H9 (cell line): ENCODE data around the gene PVALB. TPM values are rescaled to one million over a fixed set of nuclear protein-coding genes. Genes with fewer than 3 reads are reported as not detected.

Experiments used
- DNase-seq: peaks from one replicate; pipeline ENCODE4 v3.0.0-alpha.2; 2017
- H2AFZ ChIP-seq: one replicate; pipeline ENCODE4 v1.6.1; 2013; ENCODE audit warnings: mild to moderate bottlenecking, low read length, control low read depth, moderate library complexity
- H2AK5ac ChIP-seq: 2 replicates; pipeline ENCODE4 v1.6.1; 2013; ENCODE audit warnings: low read length, control low read depth, mixed read lengths; ENCODE audit not compliant: insufficient read length
- H2BK120ac ChIP-seq: one replicate; pipeline ENCODE4 v1.6.1; 2013; ENCODE audit warnings: low read depth, mild to moderate bottlenecking, low read length, control low read depth, inconsistent platforms; ENCODE audit not compliant: poor library complexity, severe bottlenecking
- H2BK12ac ChIP-seq: 2 replicates; pipeline ENCODE4 v1.6.1; 2013; ENCODE audit warnings: low read length, control low read depth, mixed read lengths, low read depth; ENCODE audit not compliant: insufficient read length
- H2BK15ac ChIP-seq: 2 replicates; pipeline ENCODE4 v1.6.1; 2013; ENCODE audit warnings: low read depth, low read length, control low read depth
- H2BK20ac ChIP-seq: one replicate; pipeline ENCODE4 v1.6.1; 2013; ENCODE audit warnings: low read depth, mild to moderate bottlenecking, low read length, control low read depth, inconsistent platforms; ENCODE audit not compliant: poor library complexity, severe bottlenecking
- H2BK5ac ChIP-seq: 2 replicates; pipeline ENCODE4 v1.6.1; 2013; ENCODE audit warnings: low read length, control low read depth, mixed read lengths; ENCODE audit not compliant: insufficient read length
- H3K14ac ChIP-seq: 2 replicates; pipeline ENCODE4 v1.6.1; 2013; ENCODE audit warnings: low read length, control low read depth; ENCODE audit not compliant: insufficient read depth
- H3K18ac ChIP-seq: 2 replicates; pipeline ENCODE4 v1.6.1; 2013; ENCODE audit warnings: low read depth, mild to moderate bottlenecking, mixed read lengths, low read length, control low read depth; ENCODE audit not compliant: insufficient read length
- H3K23ac ChIP-seq: 2 replicates; pipeline ENCODE4 v1.6.1; 2013; ENCODE audit warnings: low read length, control low read depth, mixed read lengths, low read depth; ENCODE audit not compliant: insufficient read length
- H3K23me2 ChIP-seq: 2 replicates; pipeline ENCODE4 v1.6.1; 2013; ENCODE audit warnings: low read depth, mild to moderate bottlenecking, mixed read lengths, low read length, control low read depth; ENCODE audit not compliant: insufficient read length, poor library complexity, severe bottlenecking
- H3K27ac ChIP-seq: 2 replicates; pipeline ENCODE4 v1.5.1; 2013; ENCODE audit warnings: low read length, control low read depth, mixed read lengths, low read depth; ENCODE audit not compliant: insufficient read length
- H3K27me3 ChIP-seq: 2 replicates; pipeline ENCODE4 v1.6.1; 2013; ENCODE audit warnings: low read length, control low read depth, inconsistent platforms; ENCODE audit not compliant: insufficient read depth
- H3K4ac ChIP-seq: 2 replicates; pipeline ENCODE4 v1.6.1; 2013; ENCODE audit warnings: low read depth, mild to moderate bottlenecking, control low read depth, inconsistent platforms, low read length, moderate library complexity
- H3K4me1 ChIP-seq: 2 replicates; pipeline ENCODE4 v1.6.1; 2013; ENCODE audit warnings: low read length, control low read depth, inconsistent platforms; ENCODE audit not compliant: insufficient read depth
- H3K4me2 ChIP-seq: 2 replicates; pipeline ENCODE4 v1.6.1; 2013; ENCODE audit warnings: low read length, control low read depth, mixed read lengths; ENCODE audit not compliant: insufficient read length, insufficient read depth
- H3K56ac ChIP-seq: 2 replicates; pipeline ENCODE4 v1.6.1; 2013; ENCODE audit warnings: low read depth, mild to moderate bottlenecking, mixed read lengths, low read length, control low read depth; ENCODE audit not compliant: insufficient read length
- H3K79me1 ChIP-seq: 2 replicates; pipeline ENCODE4 v1.6.1; 2013; ENCODE audit warnings: low read depth, mild to moderate bottlenecking, moderate library complexity, low read length, control low read depth, inconsistent platforms; ENCODE audit not compliant: insufficient read depth, poor library complexity, severe bottlenecking
- H3K79me2 ChIP-seq: 2 replicates; pipeline ENCODE4 v1.6.1; 2013; ENCODE audit warnings: low read length, control low read depth, inconsistent platforms; ENCODE audit not compliant: insufficient read depth
- H3K9ac ChIP-seq: 2 replicates; pipeline ENCODE4 v1.6.1; 2013; ENCODE audit warnings: low read length, control low read depth, mixed read lengths; ENCODE audit not compliant: insufficient read length; ENCODE audit errors: extremely low read depth
- H3K9me3 ChIP-seq: one replicate; pipeline ENCODE4 v1.6.1; 2013; ENCODE audit warnings: low read depth, low read length, inconsistent platforms; ENCODE audit not compliant: control insufficient read depth
- H3T11ph ChIP-seq: one replicate; pipeline ENCODE4 v1.6.1; 2013; ENCODE audit warnings: mild to moderate bottlenecking, low read length, control low read depth, inconsistent platforms
- H4K20me1 ChIP-seq: one replicate; pipeline ENCODE4 v1.6.1; 2013; ENCODE audit not compliant: control insufficient read depth, insufficient read length, insufficient read depth
- H4K5ac ChIP-seq: 2 replicates; pipeline ENCODE4 v1.6.1; 2013; ENCODE audit warnings: low read depth, mild to moderate bottlenecking, mixed read lengths, low read length, control low read depth; ENCODE audit not compliant: insufficient read length
- H4K8ac ChIP-seq: replicated peaks from 2 replicates; pipeline ENCODE4 v1.6.1; 2013; ENCODE audit warnings: low read length, control low read depth, mixed read lengths, low read depth; ENCODE audit not compliant: insufficient read length
- H4K91ac ChIP-seq: 2 replicates; pipeline ENCODE4 v1.6.1; 2013; ENCODE audit warnings: low read depth, mild to moderate bottlenecking, moderate library complexity, mixed read lengths, low read length, control low read depth; ENCODE audit not compliant: insufficient read length
- H3K27ac Mint-ChIP-seq, 3 experiments: 2 replicates in 2 of 3; 3 replicates in 1 of 3; pipeline ENCODE4 v1.8.0; 2020 to 2021; ENCODE audit warnings: mixed read lengths in 3 of 3, mild to moderate bottlenecking in 1 of 3, moderate library complexity in 1 of 3
- H3K27me3 Mint-ChIP-seq: 2 replicates; pipeline ENCODE4 v1.8.0; 2021; ENCODE audit warnings: low read depth, mild to moderate bottlenecking, moderate library complexity, mixed read lengths
- H3K36me3 Mint-ChIP-seq, 3 experiments: 2 replicates in 2 of 3; 3 replicates in 1 of 3; pipeline ENCODE4 v1.8.0; 2020 to 2021; ENCODE audit warnings: low read depth in 3 of 3, mixed read lengths in 3 of 3; ENCODE audit not compliant: insufficient read depth in 1 of 3
- H3K4me1 Mint-ChIP-seq, 2 experiments: 2 replicates each; pipeline ENCODE4 v1.8.0; 2020; ENCODE audit warnings: mixed read lengths in 2 of 2
- H3K4me3 Mint-ChIP-seq, 2 experiments: 2 replicates in 1 of 2; 3 replicates in 1 of 2; pipeline ENCODE4 v1.8.0; 2020 to 2021; ENCODE audit warnings: mild to moderate bottlenecking in 2 of 2, mixed read lengths in 2 of 2, moderate library complexity in 1 of 2
- H3K9me3 Mint-ChIP-seq, 2 experiments: 2 replicates in 1 of 2; 3 replicates in 1 of 2; pipeline ENCODE4 v1.8.0; 2020; ENCODE audit warnings: mild to moderate bottlenecking in 2 of 2, mixed read lengths in 2 of 2, moderate library complexity in 1 of 2
- WGBS: extraction: QIAGEN DNeasy Blood & Tissue Kit; methylation state at CpG from one replicate; pipeline ENCODE4 v1.1.7; 2013; ENCODE audit warnings: missing lambda C conversion rate, low lambda C conversion rate, mixed read lengths; ENCODE audit not compliant: insufficient read length; ENCODE audit errors: extremely low coverage; 5-methylcytosine and 5-hydroxymethylcytosine counted together
- total RNA-seq: library from RNA; stranded (reverse); gene quantifications from 2 replicates; pipeline ENCODE4 v1.2.1, GENCODE V29; 2021
- TF ChIP-seq, protein P1 (sequence below): fragments of 200-600 bp; sonication (generic); conservative IDR thresholded peaks from 3 replicates; pipeline ENCODE4 v1.8.0; 2021; ENCODE audit warnings: antibody characterized with exemption, mild to moderate bottlenecking

PVALB gene
- total RNA-seq, 1 experiment from 2014 or later: 2.7 TPM

DNA sequence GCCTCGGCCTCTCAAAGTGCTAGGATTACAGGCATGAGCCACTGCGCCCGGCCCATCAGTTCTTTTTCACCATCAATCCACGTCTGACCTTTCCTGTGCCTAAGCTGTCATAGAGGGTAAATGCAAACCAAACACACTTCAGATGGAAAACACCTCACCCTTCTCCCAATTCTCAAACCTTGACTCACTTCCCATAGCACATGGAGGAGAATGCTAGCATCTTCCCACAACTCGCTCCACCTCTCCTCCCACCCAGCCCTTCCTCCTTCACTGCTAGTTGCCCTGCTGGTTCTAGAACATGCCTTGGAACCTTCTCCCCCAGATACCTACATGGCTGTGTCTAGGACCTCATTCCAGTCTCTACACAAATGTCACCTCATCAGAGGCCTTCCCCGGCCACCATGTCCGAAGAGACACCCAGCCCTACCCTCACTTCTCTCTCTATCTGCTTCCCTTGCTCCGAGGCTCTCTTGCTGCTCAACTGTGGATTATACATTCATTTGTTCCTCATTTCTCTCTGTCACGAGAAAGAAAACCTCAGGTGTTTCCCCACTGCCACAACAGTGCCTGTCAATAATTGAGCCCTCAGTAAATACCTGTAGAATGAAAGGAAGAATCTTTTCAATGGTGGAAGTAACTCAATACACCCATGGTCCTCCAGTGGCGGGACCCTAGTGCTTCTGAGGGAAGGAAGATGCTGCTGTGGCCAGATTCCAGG, 22.7 kb upstream of the PVALB start:
- Mint-ChIP-seq H3K9me3 (peaks cover 14 to 17% of the 10 kb centered on the region in 2 experiments), H3K36me3 (peaks cover 0 to 7% (median 5%) of the 10 kb centered on the region in 3 experiments; a peak in 4 of 7 replicates), H3K4me1 (no peaks in the 10 kb centered on the region), H3K27me3 (peaks cover 48% of the 10 kb centered on the region), H3K27ac (no peak overlapping the region; a peak in 1 of 7 replicates), H3K4me3 (no peak overlapping the region)
- no peak overlapping the region for H2AFZ ChIP-seq
- H4K8ac ChIP-seq: no peak overlapping the region
- TF ChIP-seq, protein P1, sequence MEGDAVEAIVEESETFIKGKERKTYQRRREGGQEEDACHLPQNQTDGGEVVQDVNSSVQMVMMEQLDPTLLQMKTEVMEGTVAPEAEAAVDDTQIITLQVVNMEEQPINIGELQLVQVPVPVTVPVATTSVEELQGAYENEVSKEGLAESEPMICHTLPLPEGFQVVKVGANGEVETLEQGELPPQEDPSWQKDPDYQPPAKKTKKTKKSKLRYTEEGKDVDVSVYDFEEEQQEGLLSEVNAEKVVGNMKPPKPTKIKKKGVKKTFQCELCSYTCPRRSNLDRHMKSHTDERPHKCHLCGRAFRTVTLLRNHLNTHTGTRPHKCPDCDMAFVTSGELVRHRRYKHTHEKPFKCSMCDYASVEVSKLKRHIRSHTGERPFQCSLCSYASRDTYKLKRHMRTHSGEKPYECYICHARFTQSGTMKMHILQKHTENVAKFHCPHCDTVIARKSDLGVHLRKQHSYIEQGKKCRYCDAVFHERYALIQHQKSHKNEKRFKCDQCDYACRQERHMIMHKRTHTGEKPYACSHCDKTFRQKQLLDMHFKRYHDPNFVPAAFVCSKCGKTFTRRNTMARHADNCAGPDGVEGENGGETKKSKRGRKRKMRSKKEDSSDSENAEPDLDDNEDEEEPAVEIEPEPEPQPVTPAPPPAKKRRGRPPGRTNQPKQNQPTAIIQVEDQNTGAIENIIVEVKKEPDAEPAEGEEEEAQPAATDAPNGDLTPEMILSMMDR: no peak
- no peak overlapping the region for H3K14ac ChIP-seq
- no peak overlapping the region for H3K23ac ChIP-seq
- no peak overlapping the region for H3T11ph ChIP-seq
- no peak overlapping the region for H4K91ac ChIP-seq
- no peaks in the 10 kb centered on the region for H3K79me2 ChIP-seq
- no peaks in the 10 kb centered on the region for H3K4me1 ChIP-seq
- H3K79me1 ChIP-seq: no peaks in the 10 kb centered on the region
- H2BK120ac ChIP-seq: no peak overlapping the region
- no peak overlapping the region for H2BK15ac ChIP-seq
- WGBS: no CpG with 5 or more reads among the region's 10 CpGs
- H4K5ac ChIP-seq: no peak overlapping the region
- H3K4ac ChIP-seq: no peak overlapping the region
- H3K27ac ChIP-seq: no peak overlapping the region
- H2BK20ac ChIP-seq: no peak overlapping the region
- H3K23me2 ChIP-seq: no peaks in the 10 kb centered on the region
- no peak overlapping the region for H3K4me2 ChIP-seq
- H3K9me3 ChIP-seq: no peaks in the 10 kb centered on the region
- no peak overlapping the region for H2BK12ac ChIP-seq
- no peaks in the 10 kb centered on the region; the same call in 1 of the 2 replicates for H3K27me3 ChIP-seq
- no peaks in the 10 kb centered on the region for H4K20me1 ChIP-seq
- no peak overlapping the region for H2AK5ac ChIP-seq
- H3K56ac ChIP-seq: no peak overlapping the region
- H2BK5ac ChIP-seq: no peak overlapping the region
- no peak overlapping the region for H3K9ac ChIP-seq
- H3K18ac ChIP-seq: no peak overlapping the region
- no peak for DNase-seq
